ENCODE data around the gene RPTOR.

DNA sequence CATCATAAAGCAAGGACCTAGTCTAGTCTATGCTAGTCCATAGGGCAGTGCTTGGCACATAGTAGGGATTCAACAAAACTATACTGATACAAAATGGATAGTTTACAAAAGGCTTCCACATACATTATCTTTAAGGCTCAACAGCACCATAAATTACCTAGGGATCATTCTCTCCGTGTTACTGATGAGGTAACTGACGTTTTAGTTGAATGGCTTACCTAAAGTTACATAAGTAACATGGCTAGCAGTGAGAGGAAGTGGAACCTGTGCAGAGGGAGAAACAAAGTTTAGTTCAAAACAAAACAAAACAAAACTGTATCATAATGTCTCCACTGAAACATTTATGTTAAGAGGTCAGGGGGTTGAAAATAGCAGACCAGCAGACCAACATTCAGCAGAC lies 7.9 kb downstream of the RPTOR start:
- TF ChIP-seq CTCF (IDR thresholded peaks at IDR 0.05) (no peak), POLR2A (IDR thresholded peaks at IDR 0.05) (no peak), POLR2AphosphoS5 (IDR thresholded peaks at IDR 0.05) (no peak)
